IPS-18c (cell line): ENCODE measurements around the gene ARHGAP8.
"Not testable (repeated sequence)": the region's sequence is repeated elsewhere in the genome, so short reads cannot be mapped to it uniquely, and the experiment has no call there.

ENCODE experiments used
- H3K4me3 ChIP-seq: 2 replicates; pipeline ENCODE4 v1.7.0; 2013; ENCODE audit warnings: low read depth, mild to moderate bottlenecking, low read length, moderate library complexity; ENCODE audit not compliant: insufficient read depth
- H3K9me3 ChIP-seq: one replicate; pipeline ENCODE4 v1.6.1; 2013; ENCODE audit warnings: mild to moderate bottlenecking, low read length, moderate library complexity; ENCODE audit not compliant: control insufficient read depth, insufficient read depth

Gene ARHGAP8

GRCh38 chr22:44734801-44735517, 17.4 kb upstream of the ARHGAP8 start:
- no peaks in the 10 kb centered on the region for H3K9me3 ChIP-seq
- no peak overlapping the region for H3K4me3 ChIP-seq

GRCh38 chr22:44735518-44736428, 16.6 kb upstream of the ARHGAP8 start:
- no peak overlapping the region for H3K4me3 ChIP-seq
- H3K9me3 ChIP-seq, result no peaks in the 10 kb centered on the region

- H3K9me3 ChIP-seq, result no peaks in the 10 kb centered on the region
- H3K4me3 ChIP-seq, result no peak overlapping the region
Measured at GRCh38 chr22:44736581-44737405, 15.6 kb upstream of the ARHGAP8 start.

GRCh38 chr22:44737406-44738346, 14.7 kb upstream of the ARHGAP8 start:
- H3K9me3 ChIP-seq, result no peaks in the 10 kb centered on the region
- H3K4me3 ChIP-seq, result no peak overlapping the region

- Histone ChIP-seq H3K9me3 (no peaks in the 10 kb centered on the region), H3K4me3 (no peak overlapping the region)
Measured at GRCh38 chr22:44738347-44738715, 14.0 kb upstream of the ARHGAP8 start.

GRCh38 chr22:44739024-44739423, 13.4 kb upstream of the ARHGAP8 start:
- no peak overlapping the region for H3K4me3 ChIP-seq

GRCh38 chr22:44739666-44740065, 12.7 kb upstream of the ARHGAP8 start:
- not testable (repeated sequence) for H3K4me3 ChIP-seq, H3K9me3 ChIP-seq

More at GRCh38 chr22:44739024-44739423, 13.4 kb upstream of the ARHGAP8 start:
- no peaks in the 10 kb centered on the region for H3K9me3 ChIP-seq

- Histone ChIP-seq H3K4me3 (no peak overlapping the region), H3K9me3 (no peaks in the 10 kb centered on the region)
Measured at GRCh38 chr22:44740307-44740706, 12.1 kb upstream of the ARHGAP8 start.

- H3K4me3 ChIP-seq, result no peak overlapping the region
Measured at GRCh38 chr22:44741929-44742328, 10.4 kb upstream of the ARHGAP8 start.

GRCh38 chr22:44743247-44743646, 9.1 kb upstream of the ARHGAP8 start:
- Histone ChIP-seq H3K4me3 (no peak overlapping the region), H3K9me3 (no peaks in the 10 kb centered on the region)

More at GRCh38 chr22:44741929-44742328, 10.4 kb upstream of the ARHGAP8 start:
- H3K9me3 ChIP-seq, result no peaks in the 10 kb centered on the region

- H3K9me3 ChIP-seq, result no peaks in the 10 kb centered on the region
- H3K4me3 ChIP-seq, result no peak overlapping the region
Measured at GRCh38 chr22:44743804-44744211, 8.6 kb upstream of the ARHGAP8 start.

- Histone ChIP-seq H3K4me3 (no peak overlapping the region), H3K9me3 (peaks cover 2% of the 10 kb centered on the region)
Measured at GRCh38 chr22:44745853-44746789, 6.3 kb upstream of the ARHGAP8 start.

- H3K9me3 ChIP-seq, H3K4me3 ChIP-seq: not testable (repeated sequence)
Measured at GRCh38 chr22:44747784-44748127, 4.6 kb upstream of the ARHGAP8 start.

- Histone ChIP-seq H3K9me3 (peaks cover 2% of the 10 kb centered on the region), H3K4me3 (no peak overlapping the region)
Measured at GRCh38 chr22:44748524-44748923, 3.9 kb upstream of the ARHGAP8 start.

GRCh38 chr22:44750481-44750880, 1.9 kb upstream of the ARHGAP8 start:
- H3K4me3 ChIP-seq, result no peak overlapping the region
- H3K9me3 ChIP-seq, result peaks cover 2% of the 10 kb centered on the region
